HEK293 (cell line): ENCODE measurements around the gene GNAZ.

Experiments
- CTCF ChIA-PET: fragments of 350-600 bp; formaldehyde crosslinking; extraction: SDS; loops from one replicate; lab custom pipeline; 2021; ENCODE audit warnings: antibody characterized with exemption; lab: Yijun Ruan, JAX
- POLR2A ChIA-PET: fragments of 300-600 bp; formaldehyde crosslinking; extraction: SDS; loops from one replicate; lab custom pipeline; 2020; ENCODE audit warnings: antibody characterized with exemption, inconsistent platforms; lab: Yijun Ruan, JAX
- H3K27ac ChIP-seq: fragments of 200-500 bp; sonication (Bioruptor generic); 2 replicates; pipeline ENCODE4 v1.5.1; 2014; ENCODE audit warnings: low read depth, low read length, control low read depth, inconsistent platforms; ENCODE audit errors: extremely low read depth
- H3K36me3 ChIP-seq, 2 experiments: fragments of 200-500 bp in 1 of 2; sonication (Bioruptor generic) in 1 of 2; 1 replicate in 1 of 2; 2 replicates in 1 of 2; pipeline ENCODE4 v1.5.1; 2014 to 2017; ENCODE audit warnings: inconsistent platforms in 2 of 2, low read length in 2 of 2; ENCODE audit not compliant: control insufficient read depth in 2 of 2, insufficient read depth in 1 of 2
- H3K4me1 ChIP-seq: fragments of 200-500 bp; sonication (Bioruptor generic); 2 replicates; pipeline ENCODE4 v1.5.1; 2014; ENCODE audit warnings: mild to moderate bottlenecking, low read length, inconsistent platforms; ENCODE audit not compliant: control insufficient read depth, insufficient read depth
- H3K4me3 ChIP-seq: 2 replicates; pipeline ENCODE4 v1.5.1; 2011; ENCODE audit warnings: low read depth, mild to moderate bottlenecking, control low read depth, low read length, moderate library complexity
- H3K9me3 ChIP-seq: fragments of 200-500 bp; sonication (Bioruptor generic); 2 replicates; pipeline ENCODE4 v1.5.1; 2014; ENCODE audit warnings: low read depth, low read length, inconsistent platforms; ENCODE audit not compliant: control insufficient read depth, insufficient read depth
- GLIS1 ChIP-seq: fragments of 450-650 bp; formaldehyde crosslinking; IDR thresholded peaks from 2 replicates; pipeline ENCODE4 v1.5.1; 2016; ENCODE audit warnings: missing biosample characterization, missing genetic modification characterization
- KLF7 ChIP-seq: fragments of 450-650 bp; formaldehyde crosslinking; IDR thresholded peaks from 2 replicates; pipeline ENCODE4 v1.5.1; 2016; ENCODE audit warnings: missing biosample characterization, missing genetic modification characterization, borderline replicate concordance
- MZF1 ChIP-seq: fragments of 450-650 bp; formaldehyde crosslinking; IDR thresholded peaks from 2 replicates; pipeline ENCODE4 v1.5.1; 2017; ENCODE audit warnings: missing biosample characterization, missing genetic modification characterization, borderline replicate concordance
- PRDM6 ChIP-seq: fragments of 450-650 bp; formaldehyde crosslinking; IDR thresholded peaks from 2 replicates; pipeline ENCODE4 v1.5.1; 2017; ENCODE audit warnings: missing biosample characterization, missing genetic modification characterization
- SCRT1 ChIP-seq: fragments of 450-650 bp; formaldehyde crosslinking; IDR thresholded peaks from 2 replicates; pipeline ENCODE4 v1.5.1; 2016; ENCODE audit warnings: missing biosample characterization, missing genetic modification characterization, borderline replicate concordance
- SP2 ChIP-seq: fragments of 450-650 bp; formaldehyde crosslinking; IDR thresholded peaks from 2 replicates; pipeline ENCODE4 v1.5.1; 2016; ENCODE audit warnings: missing biosample characterization, missing genetic modification characterization
- SP3 ChIP-seq: fragments of 450-650 bp; formaldehyde crosslinking; IDR thresholded peaks from 2 replicates; pipeline ENCODE4 v1.5.1; 2016; ENCODE audit warnings: missing biosample characterization, missing genetic modification characterization
- ZBTB20 ChIP-seq: fragments of 450-650 bp; formaldehyde crosslinking; IDR thresholded peaks from 2 replicates; pipeline ENCODE4 v1.5.1; 2016; ENCODE audit warnings: missing biosample characterization, missing genetic modification characterization
- ZBTB6 ChIP-seq: fragments of 450-650 bp; formaldehyde crosslinking; IDR thresholded peaks from 2 replicates; pipeline ENCODE4 v1.5.1; 2017; ENCODE audit warnings: missing biosample characterization, missing genetic modification characterization
- ZNF132 ChIP-seq: fragments of 450-650 bp; formaldehyde crosslinking; IDR thresholded peaks from 2 replicates; pipeline ENCODE4 v1.5.1; 2017; ENCODE audit warnings: missing biosample characterization, missing genetic modification characterization, borderline replicate concordance
- ZNF19 ChIP-seq: fragments of 450-650 bp; formaldehyde crosslinking; IDR thresholded peaks from 2 replicates; pipeline ENCODE4; 2016; ENCODE audit warnings: missing biosample characterization, missing genetic modification characterization, low read depth
- ZNF248 ChIP-seq: fragments of 450-650 bp; formaldehyde crosslinking; IDR thresholded peaks from 2 replicates; pipeline ENCODE4 v1.5.1; 2017; ENCODE audit warnings: missing biosample characterization, missing genetic modification characterization
- ZNF26 ChIP-seq: fragments of 450-650 bp; formaldehyde crosslinking; IDR thresholded peaks from 2 replicates; pipeline ENCODE4 v1.5.1; 2016; ENCODE audit warnings: missing biosample characterization, missing genetic modification characterization
- ZNF335 ChIP-seq: fragments of 450-650 bp; formaldehyde crosslinking; conservative IDR thresholded peaks from 2 replicates; pipeline ENCODE4 v1.5.1; 2016; ENCODE audit warnings: missing biosample characterization, missing genetic modification characterization
- ZNF518A ChIP-seq: fragments of 450-650 bp; formaldehyde crosslinking; conservative IDR thresholded peaks from 2 replicates; pipeline ENCODE4 v1.5.1; 2016; ENCODE audit warnings: low read depth, missing biosample characterization, missing genetic modification characterization
- ZNF777 ChIP-seq: fragments of 450-650 bp; formaldehyde crosslinking; IDR thresholded peaks from 2 replicates; pipeline ENCODE4 v1.5.1; 2017; ENCODE audit warnings: missing biosample characterization, missing genetic modification characterization, borderline replicate concordance
- ZNF785 ChIP-seq: fragments of 450-650 bp; formaldehyde crosslinking; IDR thresholded peaks from 2 replicates; pipeline ENCODE4 v1.5.1; 2016; ENCODE audit warnings: missing biosample characterization, missing genetic modification characterization

The GNAZ gene

GRCh38 chr22:23163665-23164064 lies 93.3 kb downstream of the GNAZ start (continued):
- TF ChIP-seq ZNF518A (tag by site-specific recombination) (no peak), ZNF248 (no peak), SCRT1 (tag by site-specific recombination) (no peak), ZNF777 (tag by site-specific recombination) (no peak), KLF7 (tag by site-specific recombination) (no peak), ZNF19 (tag by site-specific recombination) (no peak), ZNF132 (no peak)

GRCh38 chr22:23164091-23164490 lies 93.8 kb downstream of the GNAZ start:
- no peak overlapping the region for H3K4me3 ChIP-seq
- H3K27ac ChIP-seq: no peak overlapping the region
- no peak for TF ChIP-seq ZNF19 (tag by site-specific recombination)
- no peak for TF ChIP-seq GLIS1 (tag by site-specific recombination)
- no peak for TF ChIP-seq SP2
- TF ChIP-seq ZNF26: no peak
- TF ChIP-seq ZNF785 (tag by site-specific recombination): no peak
- TF ChIP-seq ZBTB6 (tag by site-specific recombination): no peak
- no peak for TF ChIP-seq SP3
- no peak for TF ChIP-seq ZBTB20
- TF ChIP-seq ZNF335 (tag by site-specific recombination): no peak
- CTCF ChIA-PET: interaction anchor here (0.5 to 1.2 kb wide), 4 partner anchors 9 to 659 kb away, joined by 3 to 6 read pairs (median 4); no protein-coding TSS in a partner anchor
- no peaks in the 10 kb centered on the region for H3K4me1 ChIP-seq
- POLR2A ChIA-PET: interaction anchor here (0.7 to 1.0 kb wide), 5 partner anchors 10 to 96 kb away, joined by 3 to 7 read pairs (median 3); no protein-coding TSS in a partner anchor
- peaks cover 0 to 7% of the 10 kb centered on the region in 2 experiments; a peak in 1 of 3 replicates for H3K36me3 ChIP-seq
- H3K9me3 ChIP-seq: no peaks in the 10 kb centered on the region

- TF ChIP-seq PRDM6 (tag by site-specific recombination): no peak
- TF ChIP-seq ZNF785 (tag by site-specific recombination): no peak
- TF ChIP-seq MZF1 (tag by site-specific recombination): no peak
- no peak overlapping the region for H3K27ac ChIP-seq
- no peaks in the 10 kb centered on the region for H3K36me3 ChIP-seq
- ChIA-PET POLR2A (interaction anchor here (0.6 kb wide), 1 partner anchor 204 kb away, joined by 5 read pairs; no protein-coding TSS in a partner anchor), CTCF (interaction anchor here (0.8 to 1.0 kb wide), 3 partner anchors 8 to 63 kb away, joined by 3 to 5 read pairs (median 3); no protein-coding TSS in a partner anchor)
- no peak overlapping the region for H3K4me3 ChIP-seq
- H3K4me1 ChIP-seq: no peaks in the 10 kb centered on the region
- no peaks in the 10 kb centered on the region for H3K9me3 ChIP-seq
These were observed 95.9 kb downstream of the GNAZ start for GRCh38 chr22:23166042-23166831.
